WTC11 (cell line): Measurements from ENCODE around the gene JMJD6.

Experiments used
- ATF1 ChIP-seq: sonication (generic); formaldehyde crosslinking; IDR thresholded peaks from 2 replicates; pipeline ENCODE4 v1.8.1; 2023; ENCODE audit warnings: mild to moderate bottlenecking, moderate library complexity, missing genetic modification reagents
- ESRRA ChIP-seq: sonication (generic); formaldehyde crosslinking; IDR thresholded peaks from 2 replicates; pipeline ENCODE4 v1.8.1; 2022; ENCODE audit warnings: mild to moderate bottlenecking, missing genetic modification reagents, borderline replicate concordance
- KAT7 ChIP-seq: sonication (generic); formaldehyde crosslinking; IDR thresholded peaks from 2 replicates; pipeline ENCODE4 v1.8.1; 2023; ENCODE audit warnings: missing genetic modification reagents, mild to moderate bottlenecking, borderline replicate concordance
- NFYB ChIP-seq: sonication (generic); formaldehyde crosslinking; conservative IDR thresholded peaks from 2 replicates; pipeline ENCODE4 v1.8.0; 2022; ENCODE audit warnings: low read depth, missing genetic modification reagents
- TF ChIP-seq, protein P1 (sequence below): fragments of 200-600 bp; IDR thresholded peaks from 2 replicates; pipeline ENCODE4 v1.8.0; 2022; ENCODE audit warnings: antibody characterized with exemption

DNA sequence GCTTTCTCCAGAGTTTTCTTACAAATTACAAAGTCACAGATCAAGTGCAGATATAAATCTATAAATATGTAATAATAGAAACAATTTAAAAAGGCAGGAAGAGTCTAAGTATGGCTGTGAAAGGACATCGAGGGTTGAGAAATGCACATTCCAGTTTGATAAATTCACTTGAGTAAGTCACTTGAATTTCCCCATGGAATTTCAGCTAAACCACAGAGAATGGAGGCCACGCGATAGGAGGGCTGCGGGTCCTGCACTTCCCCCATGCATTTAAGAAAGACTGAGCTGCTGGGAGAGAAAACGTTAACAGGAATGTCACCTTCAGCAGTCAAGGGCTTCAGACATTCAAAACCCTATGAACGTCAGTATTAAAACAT is 9.6 kb downstream of the JMJD6 start:
- TF ChIP-seq, protein P1, sequence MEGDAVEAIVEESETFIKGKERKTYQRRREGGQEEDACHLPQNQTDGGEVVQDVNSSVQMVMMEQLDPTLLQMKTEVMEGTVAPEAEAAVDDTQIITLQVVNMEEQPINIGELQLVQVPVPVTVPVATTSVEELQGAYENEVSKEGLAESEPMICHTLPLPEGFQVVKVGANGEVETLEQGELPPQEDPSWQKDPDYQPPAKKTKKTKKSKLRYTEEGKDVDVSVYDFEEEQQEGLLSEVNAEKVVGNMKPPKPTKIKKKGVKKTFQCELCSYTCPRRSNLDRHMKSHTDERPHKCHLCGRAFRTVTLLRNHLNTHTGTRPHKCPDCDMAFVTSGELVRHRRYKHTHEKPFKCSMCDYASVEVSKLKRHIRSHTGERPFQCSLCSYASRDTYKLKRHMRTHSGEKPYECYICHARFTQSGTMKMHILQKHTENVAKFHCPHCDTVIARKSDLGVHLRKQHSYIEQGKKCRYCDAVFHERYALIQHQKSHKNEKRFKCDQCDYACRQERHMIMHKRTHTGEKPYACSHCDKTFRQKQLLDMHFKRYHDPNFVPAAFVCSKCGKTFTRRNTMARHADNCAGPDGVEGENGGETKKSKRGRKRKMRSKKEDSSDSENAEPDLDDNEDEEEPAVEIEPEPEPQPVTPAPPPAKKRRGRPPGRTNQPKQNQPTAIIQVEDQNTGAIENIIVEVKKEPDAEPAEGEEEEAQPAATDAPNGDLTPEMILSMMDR = no peak
- no peak for TF ChIP-seq ATF1 (CRISPR knock-in tag)
- no peak for TF ChIP-seq NFYB (CRISPR knock-in tag)
- TF ChIP-seq ESRRA (CRISPR knock-in tag) = no peak
- TF ChIP-seq KAT7 (CRISPR knock-in tag) = no peak
